ENCODE results near the gene TRABD2B. TPM values are rescaled to one million over a fixed set of nuclear protein-coding genes. Genes with fewer than 3 reads are reported as not detected.

Gene TRABD2B
- total RNA-seq, 3 donors from 2014 or later (not counting 1 experiment from before 2014, with no cell fraction given) = not detected

GRCh38 chr1:47713333-47713953, 283.7 kb downstream of the TRABD2B start:
- H3K36me3 ChIP-seq (ENCODE audit: control insufficient read depth, insufficient read depth, low read length) = no peaks in the 10 kb centered on the region
- TF ChIP-seq CTCF (IDR thresholded peaks at IDR 0.05) = no peak

GRCh38 chr1:47712596-47713299, 284.4 kb downstream of the TRABD2B start:
- no peaks in the 10 kb centered on the region for H3K9me3 Mint-ChIP-seq
- ATAC-seq (no peak), DNase-seq (no peak)
- H3K27ac Mint-ChIP-seq = no peak overlapping the region
- TF ChIP-seq CTCF (IDR thresholded peaks at IDR 0.05) = no peak
- H3K27me3 ChIP-seq (ENCODE audit: control insufficient read depth, insufficient read depth, low read length) = peaks cover 26% of the 10 kb centered on the region
- intact Hi-C loops (cut with micrococcal nuclease) = no loop called here
- H3K36me3 Mint-ChIP-seq = no peaks in the 10 kb centered on the region
- H3K27ac ChIP-seq (ENCODE audit: low read length) = no peak overlapping the region
- H3K4me1 ChIP-seq (ENCODE audit: control insufficient read depth, insufficient read depth, low read length) = peaks cover 8% of the 10 kb centered on the region
- no peak overlapping the region for H3K4me3 ChIP-seq (ENCODE audit: low read length)
- H3K4me1 Mint-ChIP-seq = peaks cover 0 to 10% of the 10 kb centered on the region in 2 donors
- no peaks in the 10 kb centered on the region for H3K9me3 ChIP-seq (ENCODE audit: control insufficient read depth, insufficient read depth, low read length)
- H3K4me3 Mint-ChIP-seq = no peak overlapping the region
- no peaks in the 10 kb centered on the region for H3K36me3 ChIP-seq (ENCODE audit: control insufficient read depth, insufficient read depth, low read length)
- H3K27me3 Mint-ChIP-seq (ENCODE audit: low read depth in 2 of 2) = peaks cover 42 to 63% of the 10 kb centered on the region in 2 donors
- 77% methylated on average over 16 of the region's 16 CpGs for WGBS (ENCODE audit: insufficient coverage)

More at GRCh38 chr1:47713333-47713953, 283.7 kb downstream of the TRABD2B start:
- H3K27me3 Mint-ChIP-seq (ENCODE audit: low read depth in 2 of 2) = peaks cover 43 to 60% of the 10 kb centered on the region in 2 donors
- Histone ChIP-seq H3K4me1 (ENCODE audit: control insufficient read depth, insufficient read depth, low read length) (peaks cover 8% of the 10 kb centered on the region), H3K9me3 (ENCODE audit: control insufficient read depth, insufficient read depth, low read length) (no peaks in the 10 kb centered on the region), H3K4me3 (ENCODE audit: low read length) (no peak overlapping the region), H3K27ac (ENCODE audit: low read length) (no peak overlapping the region), H3K27me3 (ENCODE audit: control insufficient read depth, insufficient read depth, low read length) (peaks cover 23% of the 10 kb centered on the region)
- WGBS (ENCODE audit: insufficient coverage) = 77% methylated on average over 8 of the region's 9 CpGs
- intact Hi-C loops (cut with micrococcal nuclease) = no loop called here
- H3K9me3 Mint-ChIP-seq = no peaks in the 10 kb centered on the region
- H3K36me3 Mint-ChIP-seq = no peaks in the 10 kb centered on the region
- H3K27ac Mint-ChIP-seq = no peak overlapping the region
- H3K4me1 Mint-ChIP-seq = peaks cover 0 to 6% of the 10 kb centered on the region in 2 donors
- DNase-seq (no peak), ATAC-seq (no peak)
- no peak overlapping the region for H3K4me3 Mint-ChIP-seq

GRCh38 chr1:47711848-47712492, 285.2 kb downstream of the TRABD2B start:
- Histone ChIP-seq H3K4me3 (ENCODE audit: low read length) (no peak overlapping the region), H3K9me3 (ENCODE audit: control insufficient read depth, insufficient read depth, low read length) (no peaks in the 10 kb centered on the region), H3K4me1 (ENCODE audit: control insufficient read depth, insufficient read depth, low read length) (peaks cover 8% of the 10 kb centered on the region), H3K27ac (ENCODE audit: low read length) (no peak overlapping the region), H3K27me3 (ENCODE audit: control insufficient read depth, insufficient read depth, low read length) (peaks cover 26% of the 10 kb centered on the region), H3K36me3 (ENCODE audit: control insufficient read depth, insufficient read depth, low read length) (no peaks in the 10 kb centered on the region)
- H3K4me1 Mint-ChIP-seq = peaks cover 0 to 10% of the 10 kb centered on the region in 2 donors
- intact Hi-C loops (cut with micrococcal nuclease) = loop anchor here (2.0 kb wide), 2 partner anchors 275 to 323 kb away; no protein-coding TSS in a partner anchor
- peaks cover 34 to 63% of the 10 kb centered on the region in 2 donors for H3K27me3 Mint-ChIP-seq (ENCODE audit: low read depth in 2 of 2)
- H3K36me3 Mint-ChIP-seq = no peaks in the 10 kb centered on the region
- WGBS (ENCODE audit: insufficient coverage) = 63% methylated on average over 6 of the region's 6 CpGs
- no peak for ATAC-seq
- no peak for DNase-seq
- TF ChIP-seq CTCF (IDR thresholded peaks at IDR 0.05) = no peak
- no peaks in the 10 kb centered on the region for H3K9me3 Mint-ChIP-seq
- no peak overlapping the region for H3K4me3 Mint-ChIP-seq
- H3K27ac Mint-ChIP-seq = no peak overlapping the region

Data from natural killer cell (primary cell).